ENCODE measurements around the gene KLHL29.

The KLHL29 gene

DNA sequence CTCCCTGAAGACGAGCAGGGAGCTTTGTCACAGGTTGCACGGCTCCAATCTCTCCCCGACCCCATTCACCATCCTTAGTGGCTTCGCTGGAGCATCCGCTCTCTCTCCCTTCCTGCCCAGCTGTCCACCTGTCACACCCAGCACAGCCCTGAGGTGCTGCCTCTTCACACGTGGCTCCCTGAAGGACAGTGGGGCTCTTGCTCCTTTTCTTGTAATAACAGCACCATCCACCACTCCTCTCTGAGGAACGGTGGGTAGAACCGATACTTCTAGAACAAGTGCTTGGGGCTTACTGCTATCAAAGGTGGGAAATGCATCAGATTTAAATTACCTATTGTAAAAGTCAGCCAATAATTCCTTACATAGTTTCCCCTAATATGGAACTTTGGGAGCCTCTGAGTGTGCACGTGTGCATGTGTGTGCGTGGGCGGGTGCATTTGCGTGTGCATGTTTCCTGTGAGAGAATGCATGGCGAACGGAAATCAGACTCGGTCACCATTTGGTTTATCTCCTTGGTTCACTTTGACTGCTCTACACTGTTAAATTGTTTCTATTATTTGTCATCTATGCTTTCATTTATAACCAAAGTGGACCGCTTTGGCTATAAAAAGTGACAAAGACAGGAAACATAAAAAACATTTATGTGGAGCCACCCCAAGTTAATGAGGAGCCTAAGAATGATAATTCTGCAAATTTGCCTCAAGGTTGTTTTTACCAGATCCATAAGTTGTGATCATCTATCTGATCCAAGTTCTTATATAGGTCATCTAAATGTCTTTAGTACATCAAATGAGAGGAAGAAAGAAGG lies 39.1 kb downstream of the KLHL29 start:
- no peak for DNase-seq

- no peak for DNase-seq
Observed at GRCh38 chr2:23425338-23425871, 40.4 kb downstream of the KLHL29 start.

DNA sequence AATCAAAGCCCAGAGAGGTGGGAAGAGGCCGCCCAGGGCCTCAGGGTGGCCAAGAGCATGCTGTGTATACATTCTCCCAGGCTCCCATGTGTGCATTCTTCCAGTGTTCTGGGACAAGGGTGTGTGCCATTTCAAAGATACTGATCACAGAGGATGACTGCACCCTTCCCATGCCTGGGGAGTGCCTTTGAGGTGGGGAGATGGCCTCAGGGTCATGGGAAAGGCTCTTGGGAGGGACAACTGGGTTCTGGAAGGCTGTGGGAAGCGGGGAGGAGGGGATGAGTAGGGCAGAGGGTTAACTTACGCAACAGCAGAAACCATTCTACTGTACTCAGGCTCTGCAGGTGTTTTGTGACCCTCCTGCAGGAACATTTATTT lies 40.9 kb downstream of the KLHL29 start:
- no peak for DNase-seq

GRCh38 chr2:23426263-23426905 lies 41.4 kb downstream of the KLHL29 start:
- no peak for DNase-seq

GRCh38 chr2:23427350-23427749 lies 42.4 kb downstream of the KLHL29 start:
- DNase-seq, result no peak

- DNase-seq, result no peak
Observed at GRCh38 chr2:23427976-23428375, 43.0 kb downstream of the KLHL29 start.

DNA sequence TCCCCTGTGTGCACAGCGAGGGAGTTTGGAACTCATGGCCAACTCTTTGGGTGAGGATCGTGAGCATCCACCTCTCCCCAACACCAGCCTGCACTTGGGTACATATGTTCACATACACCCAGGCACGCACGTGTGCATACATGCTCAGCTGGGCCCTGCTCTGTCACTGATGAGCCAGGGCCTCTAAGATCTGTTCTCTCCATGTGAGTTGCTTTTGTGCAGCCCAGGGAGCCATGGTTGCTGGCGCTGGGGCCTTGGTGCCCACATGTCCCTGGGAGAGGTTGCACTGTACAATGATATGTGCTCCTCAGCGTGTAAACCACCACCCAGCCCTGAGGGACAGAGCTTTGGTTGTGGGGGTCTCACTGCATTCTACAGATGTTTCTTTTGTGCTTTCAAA lies 44.1 kb downstream of the KLHL29 start:
- DNase-seq, result no peak

DNA sequence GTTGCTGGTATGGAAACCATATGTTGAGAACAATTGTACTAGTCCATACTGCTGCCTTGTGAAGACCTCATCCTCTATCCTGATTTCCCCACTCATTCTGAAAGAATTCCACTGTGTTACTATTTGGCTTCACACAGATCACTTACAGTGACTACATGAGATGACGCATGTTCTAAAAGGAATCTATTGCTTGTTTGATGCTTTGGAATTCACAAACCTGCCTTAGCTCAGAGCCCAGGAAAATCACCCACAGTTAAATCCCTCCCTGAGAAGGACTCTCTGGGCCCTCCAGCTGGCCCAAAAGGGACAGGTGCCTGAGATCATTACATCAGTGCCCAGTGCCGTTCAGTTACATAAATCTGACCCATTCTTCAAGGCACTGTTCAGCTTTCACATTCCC lies 45.3 kb downstream of the KLHL29 start:
- no peak for DNase-seq

DNA sequence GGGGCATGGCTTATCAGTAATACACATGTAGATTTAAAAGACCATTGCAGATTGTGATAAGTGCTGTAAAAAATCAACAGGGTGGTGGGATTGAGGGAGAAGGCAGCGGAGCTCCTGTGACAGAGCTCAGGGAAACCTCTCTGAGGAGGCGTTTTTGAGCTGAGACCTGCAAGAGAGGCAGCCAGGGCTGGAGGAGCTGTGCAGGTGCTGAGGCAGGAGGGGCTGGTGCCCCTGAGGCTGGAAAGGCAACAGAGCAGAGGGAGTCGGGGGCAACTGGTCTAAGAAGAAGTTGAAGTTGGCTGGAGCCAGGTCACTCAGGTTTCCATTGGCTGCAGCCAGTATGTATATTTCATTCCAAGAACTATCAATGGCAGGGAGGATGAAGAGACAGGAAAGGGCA lies 47.6 kb downstream of the KLHL29 start:
- no peak for DNase-seq

- DNase-seq, result no peak
Observed at GRCh38 chr2:23433282-23433681, 48.3 kb downstream of the KLHL29 start.

- DNase-seq, result no peak
Observed at GRCh38 chr2:23434721-23435121, 49.7 kb downstream of the KLHL29 start.

DNA sequence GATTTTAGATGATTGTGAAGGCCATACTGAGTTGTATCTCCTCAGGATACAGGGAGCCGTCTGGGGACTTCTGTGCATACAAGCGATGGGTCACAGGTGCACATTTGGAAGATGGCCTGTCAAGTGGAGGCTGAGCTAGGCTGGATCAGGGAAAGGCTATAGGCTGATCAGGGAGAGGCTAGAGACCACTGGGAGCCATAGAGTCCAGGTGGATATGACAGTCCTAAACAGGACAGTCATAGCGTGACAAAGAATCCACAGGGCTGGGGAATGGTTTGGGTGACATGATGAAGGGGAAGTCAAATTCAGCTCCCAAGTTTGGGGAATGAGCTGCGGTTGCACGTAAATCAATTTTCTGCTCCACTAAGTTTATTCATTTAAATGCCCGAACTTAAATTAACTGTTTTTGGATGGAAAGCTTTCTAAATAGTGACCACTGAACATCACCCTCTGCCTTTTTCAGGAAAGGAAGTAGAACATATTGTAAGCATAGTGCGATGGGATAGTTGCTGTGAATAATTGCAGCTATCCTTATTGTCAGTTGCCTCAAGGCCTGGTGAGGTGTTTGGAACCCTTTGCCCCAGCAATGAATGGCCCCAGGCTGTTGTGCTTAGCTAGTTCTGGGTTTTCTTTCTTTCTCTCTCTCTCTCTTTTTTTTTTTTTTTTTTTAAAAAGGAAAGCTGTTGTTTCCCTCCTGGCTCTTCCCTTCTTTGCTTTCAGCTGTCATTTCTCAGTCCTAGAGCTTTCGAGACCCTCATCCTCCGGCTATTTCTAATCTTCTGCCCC lies 50.5 kb downstream of the KLHL29 start:
- no peak for DNase-seq

DNA sequence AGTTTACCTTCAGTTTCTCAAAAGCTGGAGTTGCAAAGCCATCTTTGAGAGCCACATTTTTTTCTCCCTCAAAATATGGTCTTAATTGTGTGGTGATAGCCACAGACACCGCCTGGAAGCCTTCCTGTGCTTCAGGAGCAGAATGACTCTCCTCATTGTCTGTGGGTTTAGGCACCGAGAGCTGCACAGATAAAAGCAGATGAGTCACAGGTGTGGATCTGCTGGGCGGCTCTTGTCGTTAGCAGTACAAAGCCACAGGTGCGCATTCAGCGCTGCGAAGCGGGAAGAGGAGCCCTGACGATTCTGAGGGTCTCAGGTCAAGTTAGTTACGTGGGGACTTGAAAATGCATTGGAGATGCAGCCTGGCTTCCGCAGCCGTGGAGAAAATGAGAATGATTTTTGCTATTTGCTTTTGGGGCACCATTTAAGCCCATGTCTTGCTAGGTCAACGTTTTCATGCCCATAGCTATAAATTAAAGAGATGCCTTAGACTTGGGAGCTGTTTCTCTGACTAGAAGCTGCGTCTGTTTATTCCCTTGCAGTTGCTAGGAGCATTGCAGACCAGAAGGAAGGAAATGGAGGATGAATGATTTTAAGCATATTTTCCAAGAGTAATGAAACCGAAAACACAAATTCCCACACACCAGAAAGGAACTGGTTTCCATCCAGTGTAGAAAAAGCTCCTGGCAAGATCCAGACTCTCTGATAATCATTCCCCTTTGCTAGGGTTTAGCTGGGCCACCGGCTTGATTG lies 51.5 kb downstream of the KLHL29 start:
- no peak for DNase-seq

DNA sequence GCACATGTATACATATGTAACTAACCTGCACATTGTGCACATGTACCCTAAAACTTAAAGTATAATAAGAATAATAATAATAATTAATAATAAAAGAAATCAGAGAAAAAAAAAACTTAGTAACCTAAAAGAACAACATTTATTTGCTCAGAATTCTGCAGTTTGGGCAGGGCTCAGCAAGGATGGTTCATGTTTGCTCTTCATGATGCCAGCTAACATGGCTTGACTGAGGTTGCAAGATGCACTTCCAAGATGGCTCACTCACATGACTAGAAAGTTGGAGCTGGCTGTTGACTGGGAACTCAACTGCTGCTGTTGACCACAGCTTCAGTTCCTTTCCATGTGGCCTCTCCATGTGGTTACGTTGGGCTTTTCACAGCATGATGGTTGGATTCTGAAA lies 56.4 kb downstream of the KLHL29 start:
- no peak for DNase-seq

- no peak for DNase-seq
Observed at GRCh38 chr2:23445450-23445868, 60.5 kb downstream of the KLHL29 start.

DNA sequence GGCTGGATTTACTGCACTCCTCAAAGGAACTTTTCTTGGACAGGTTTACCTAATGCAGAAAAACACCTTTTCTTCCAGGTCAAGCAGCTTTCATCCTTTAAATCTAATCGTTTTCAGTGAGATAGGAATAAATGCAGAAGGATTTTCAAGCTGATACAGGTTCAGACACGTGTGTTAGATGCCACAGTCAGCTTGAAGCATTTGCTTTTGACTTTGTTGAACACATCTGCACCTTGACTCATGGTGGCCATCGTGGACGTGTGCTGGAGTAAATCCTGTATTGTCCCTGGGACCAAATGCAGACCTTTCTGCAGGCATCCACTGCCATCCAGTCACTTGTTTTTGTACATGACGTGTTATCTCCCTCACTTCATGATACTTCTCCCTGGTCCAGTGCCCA lies 61.9 kb downstream of the KLHL29 start:
- DNase-seq, result no peak

- DNase-seq, result no peak
Observed at GRCh38 chr2:23447405-23447804, 62.4 kb downstream of the KLHL29 start.

GRCh38 chr2:23448906-23449305 lies 63.9 kb downstream of the KLHL29 start:
- DNase-seq, result no peak

GRCh38 chr2:23449413-23449812 lies 64.4 kb downstream of the KLHL29 start:
- DNase-seq, result no peak

GRCh38 chr2:23449831-23450331 lies 64.9 kb downstream of the KLHL29 start:
- DNase-seq, result no peak

DNA sequence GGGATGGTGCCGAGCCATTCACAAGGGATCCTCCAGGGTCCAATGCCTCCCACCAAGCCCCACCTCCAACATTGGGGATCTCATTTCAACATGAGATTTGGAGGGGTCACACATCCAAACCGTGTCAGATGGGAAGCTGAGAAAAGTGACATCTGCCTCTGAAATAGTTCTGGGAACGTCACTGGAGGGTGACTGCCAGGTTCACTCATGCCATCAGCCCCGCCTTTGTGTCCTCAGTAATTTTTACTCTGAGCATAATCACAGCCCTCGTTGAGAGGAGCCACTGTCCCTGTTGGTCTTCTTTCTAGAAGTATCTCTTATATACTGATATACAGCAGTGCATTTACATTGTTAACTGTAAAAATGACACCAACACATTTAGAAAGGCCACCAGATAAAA lies 67.4 kb downstream of the KLHL29 start:
- DNase-seq, result no peak

GRCh38 chr2:23452853-23453420 lies 68.0 kb downstream of the KLHL29 start:
- DNase-seq, result no peak

Data from NCI-H1436 (cell line).